Upper lobe of left lung (tissue), 6 donors: ENCODE measurements around the gene DNAAF5. TPM values are rescaled to one million over a fixed set of nuclear protein-coding genes. Genes with fewer than 3 reads are reported as not detected.

Experiments used
- ATAC-seq, 2 donors: fragments of 200-7000 bp; cut with Tn5 transposase; one replicate each; pipeline ENCODE4 v1.9.1; 2022; ENCODE audit warnings: mild to moderate bottlenecking in 2 of 2, moderate library complexity in 2 of 2; ENCODE audit not compliant: low FRiP score in 2 of 2
- DNase-seq, 2 donors: peaks; one replicate each; pipeline ENCODE4 v3.0.0-alpha.2; 2019 to 2020
- H3K27ac ChIP-seq, 4 donors: fragments of 200-600 bp; sonication (generic); one replicate each; pipeline ENCODE4 v1.5.1; 2016 to 2019
- H3K27me3 ChIP-seq, 4 donors: fragments of 200-600 bp; sonication (generic); one replicate each; pipeline ENCODE4 v1.5.1; 2017 to 2019
- H3K36me3 ChIP-seq, 4 donors: fragments of 200-600 bp; sonication (generic); one replicate each; pipeline ENCODE4 v1.5.1; 2016 to 2019
- H3K4me1 ChIP-seq, 4 donors: fragments of 200-600 bp; sonication (generic); one replicate each; pipeline ENCODE4 v1.5.1; 2018 to 2019
- H3K4me3 ChIP-seq, 4 donors: fragments of 200-600 bp; sonication (generic); one replicate each; pipeline ENCODE4 v1.5.1; 2017 to 2019; ENCODE audit warnings: mild to moderate bottlenecking in 2 of 4, moderate library complexity in 1 of 4
- H3K9me3 ChIP-seq, 4 donors: fragments of 200-600 bp; sonication (generic); one replicate each; pipeline ENCODE4 v1.5.1; 2018 to 2019
- CTCF ChIP-seq, 6 experiments: fragments of 450-650 bp in 4 of 6; fragments of 200-600 bp in 2 of 6; sonication (generic) in 2 of 6; IDR thresholded peaks; one replicate each; pipeline ENCODE4 v1.5.1; 2016 to 2019; ENCODE audit warnings: antibody characterized with exemption in 6 of 6
- EP300 ChIP-seq, 4 donors: sonication (generic); formaldehyde crosslinking; IDR thresholded peaks; one replicate each; pipeline ENCODE4 v1.5.1; 2017; ENCODE audit warnings: antibody characterized with exemption in 4 of 4, control low read depth in 2 of 4
- POLR2A ChIP-seq, 4 donors: fragments of 450-650 bp; IDR thresholded peaks; one replicate each; pipeline ENCODE4 v1.5.1; 2016 to 2017; ENCODE audit warnings: antibody characterized with exemption in 4 of 4, mild to moderate bottlenecking in 2 of 4
- POLR2AphosphoS5 ChIP-seq, 2 donors: sonication (generic); formaldehyde crosslinking; IDR thresholded peaks; one replicate each; pipeline ENCODE4 v1.5.1; 2017; ENCODE audit warnings: antibody characterized with exemption in 2 of 2
- WGBS, 2 donors: methylation state at CpG; one replicate each; pipeline ENCODE4 v1.1.5; 2017 to 2018; 5-methylcytosine and 5-hydroxymethylcytosine counted together
- total RNA-seq, 6 donors: library from RNA; depleted of rRNA in 4 of 6; stranded (reverse); fragments of >200 nt in 4 of 6; gene quantifications; one replicate each; pipeline versions ENCODE4 v1.1.0 to v1.2.1, GENCODE V29; 2016 to 2021
- donor health status: DM: no; HTN: no; CAD: no; lungs with moderate emphysema.
- donor health status: DM: no; HTN: yes; CAD: no; lungs with severe emphysema.

Gene DNAAF5
- total RNA-seq, 6 donors from 2014 or later: 18.2 to 35.6 (median 26.4) TPM

GRCh38 chr7:727806-728460 lies 1.4 kb downstream of the DNAAF5 start:
- H3K27me3 ChIP-seq: no peaks in the 10 kb centered on the region
- H3K9me3 ChIP-seq: no peaks in the 10 kb centered on the region
- no peak overlapping the region for H3K27ac ChIP-seq
- H3K4me3 ChIP-seq: peak overlapping the region in 3 of 4 donors; percentile 97 to 100 (median 99)
- peaks cover 0 to 32% (median 17%) of the 10 kb centered on the region in 4 donors for H3K36me3 ChIP-seq
- peaks cover 11 to 39% (median 22%) of the 10 kb centered on the region in 4 donors for H3K4me1 ChIP-seq
- no peak for TF ChIP-seq CTCF (IDR thresholded peaks at IDR 0.05)
- no peak for TF ChIP-seq POLR2AphosphoS5 (IDR thresholded peaks at IDR 0.05)
- no peak for TF ChIP-seq POLR2A (IDR thresholded peaks at IDR 0.05)
- no peak for TF ChIP-seq EP300 (IDR thresholded peaks at IDR 0.05)
- DNase-seq (no peak), ATAC-seq (no peak)
- WGBS, 2 donors: 48 to 51% methylated on average over 17 to 21 of the region's 21 CpGs

GRCh38 chr7:728602-729001 lies 2.1 kb downstream of the DNAAF5 start:
- TF ChIP-seq POLR2AphosphoS5 (IDR thresholded peaks at IDR 0.05): no peak
- no peak for TF ChIP-seq CTCF (IDR thresholded peaks at IDR 0.05)
- no peak for TF ChIP-seq EP300 (IDR thresholded peaks at IDR 0.05)
- TF ChIP-seq POLR2A (IDR thresholded peaks at IDR 0.05): no peak
- peaks cover 0 to 32% (median 17%) of the 10 kb centered on the region in 4 donors for H3K36me3 ChIP-seq
- WGBS, 2 donors: 88 to 94% methylated on average over 8 to 9 of the region's 9 CpGs
- peaks cover 11 to 39% (median 22%) of the 10 kb centered on the region in 4 donors for H3K4me1 ChIP-seq
- DNase-seq: no peak
- no peak for ATAC-seq
- H3K27me3 ChIP-seq: no peaks in the 10 kb centered on the region
- no peak overlapping the region for H3K27ac ChIP-seq
- no peak overlapping the region for H3K4me3 ChIP-seq
- H3K9me3 ChIP-seq: no peaks in the 10 kb centered on the region

- ATAC-seq (no peak), DNase-seq (no peak)
- 93 to 95% methylated on average over 21 to 29 of the region's 29 CpGs for WGBS, 2 donors
- Histone ChIP-seq H3K9me3 (peaks cover 0 to 6% (median 4%) of the 10 kb centered on the region in 4 donors), H3K27me3 (no peaks in the 10 kb centered on the region), H3K4me1 (peaks cover 11 to 39% (median 22%) of the 10 kb centered on the region in 4 donors), H3K27ac (no peak overlapping the region), H3K36me3 (peaks cover 5 to 34% (median 17%) of the 10 kb centered on the region in 4 donors), H3K4me3 (no peak overlapping the region)
- TF ChIP-seq EP300 (IDR thresholded peaks at IDR 0.05) (no peak), POLR2A (IDR thresholded peaks at IDR 0.05) (no peak), POLR2AphosphoS5 (IDR thresholded peaks at IDR 0.05) (no peak), CTCF (IDR thresholded peaks at IDR 0.05) (no peak)
Measured at GRCh38 chr7:729140-730000, 2.9 kb downstream of the DNAAF5 start.

- ATAC-seq (no peak), DNase-seq (peak; percentile 9 to 55)
- peaks cover 5 to 35% (median 17%) of the 10 kb centered on the region in 4 donors for H3K36me3 ChIP-seq
- H3K9me3 ChIP-seq: peaks cover 5 to 11% (median 7%) of the 10 kb centered on the region in 4 donors
- no peak for TF ChIP-seq POLR2AphosphoS5 (IDR thresholded peaks at IDR 0.05)
- no peak for TF ChIP-seq CTCF (IDR thresholded peaks at IDR 0.05)
- TF ChIP-seq EP300 (IDR thresholded peaks at IDR 0.05): no peak
- no peak for TF ChIP-seq POLR2A (IDR thresholded peaks at IDR 0.05)
- no peaks in the 10 kb centered on the region for H3K27me3 ChIP-seq
- no peak overlapping the region for H3K4me3 ChIP-seq
- H3K4me1 ChIP-seq: peaks cover 11 to 33% (median 20%) of the 10 kb centered on the region in 4 donors
- H3K27ac ChIP-seq: no peak overlapping the region
- 73 to 90% methylated on average over 10 to 23 of the region's 23 CpGs for WGBS, 2 donors
Measured at GRCh38 chr7:730501-731439, 4.3 kb downstream of the DNAAF5 start.
